Measurements from ENCODE around the gene SPATA9. TPM values are rescaled to one million over a fixed set of nuclear protein-coding genes. Genes with fewer than 3 reads are reported as not detected.

Gene SPATA9
- total and polyA plus RNA-seq, 2 of the 8 experiments (the other 6 are each of a cell fraction or from before 2014, with no cell fraction given), result not detected

- Histone ChIP-seq H4K20me1 (replicated peaks in 1 of 2; ENCODE audit: control insufficient read depth in 1 of 2, insufficient read depth in 2 of 2, low read length in 2 of 2) (no peaks in the 10 kb centered on the region), H3K9me3 (ENCODE audit: insufficient read depth in 2 of 2, low read depth in 1 of 2, low read length in 1 of 2) (no peaks in the 10 kb centered on the region), H2AK5ac (ENCODE audit: low read depth, low read length) (no peak overlapping the region), H2AFZ (ENCODE audit: low read length) (no peak overlapping the region), H3K79me2 (ENCODE audit: control insufficient read depth in 1 of 2, insufficient read depth in 2 of 2, low read length in 2 of 2) (no peaks in the 10 kb centered on the region), H3K4me2 (ENCODE audit: insufficient read depth in 1 of 2, low read depth in 2 of 2, low read length in 2 of 2) (no peak overlapping the region), H3K18ac (ENCODE audit: extremely low read depth, low read length) (no peak overlapping the region), H3K4me3 (ENCODE audit: extremely low read depth in 1 of 4, insufficient read depth in 2 of 4, low read depth in 3 of 4, low read length in 4 of 4) (no peak overlapping the region), H2BK120ac (replicated peaks; ENCODE audit: low read depth, low read length) (no peak overlapping the region), H2BK20ac (ENCODE audit: low read length) (no peak overlapping the region), H2BK15ac (ENCODE audit: low read length) (no peak overlapping the region), H3K36me3 (ENCODE audit: control insufficient read depth in 2 of 4, insufficient read depth in 4 of 4, low read length in 3 of 4) (no peaks in the 10 kb centered on the region), H4K8ac (ENCODE audit: extremely low read depth, insufficient read depth, low read length) (no peak overlapping the region), H3K27ac (ENCODE audit: low read depth, low read length) (no peak overlapping the region), H3K23me2 (ENCODE audit: low read depth, low read length) (peaks cover 9% of the 10 kb centered on the region), H3K14ac (ENCODE audit: insufficient read length) (no peak overlapping the region), H3K23ac (ENCODE audit: insufficient read length) (no peak overlapping the region), H4K5ac (ENCODE audit: insufficient read length, low read depth, low read length) (no peak overlapping the region), H3K9ac (replicated peaks in 1 of 4; ENCODE audit: extremely low read depth in 1 of 4, low read depth in 3 of 4, low read length in 3 of 4) (no peak overlapping the region), H3K79me1 (ENCODE audit: low read depth, low read length) (no peaks in the 10 kb centered on the region), H3K27me3 (replicated peaks in 1 of 4; ENCODE audit: control insufficient read depth in 3 of 4, extremely low read depth in 1 of 4, insufficient read depth in 3 of 4, low read length in 3 of 4) (peaks cover 0 to 10% (median 6%) of the 10 kb centered on the region in 4 experiments; a peak in 5 of 7 replicates), H3K56ac (replicated peaks; ENCODE audit: insufficient read length, low read depth, low read length) (no peak overlapping the region), H2BK12ac (ENCODE audit: low read depth, low read length) (no peak overlapping the region), H3K4me1 (replicated peaks in 1 of 4; ENCODE audit: control insufficient read depth in 3 of 4, insufficient read depth in 4 of 4, low read length in 3 of 4) (peaks cover 2 to 10% (median 5%) of the 10 kb centered on the region in 4 experiments; a peak in 3 of 7 replicates), H4K91ac (replicated peaks; ENCODE audit: insufficient read length, low read length) (no peak overlapping the region), H3K4ac (replicated peaks; ENCODE audit: insufficient read length, low read depth, low read length) (no peak overlapping the region), H2BK5ac (ENCODE audit: low read depth, low read length) (no peak overlapping the region)
- ChIA-PET POLR2A (ENCODE audit: partially characterized antibody) (no interaction called here), CTCF (ENCODE audit: partially characterized antibody) (no interaction called here)
- 94 to 100% methylated on average over 1 to 4 of the region's 4 CpGs for WGBS, 2 experiments (ENCODE audit: extremely low coverage in 1 of 2, insufficient coverage in 1 of 2, insufficient read length in 1 of 2, insufficient replicate concordance in 2 of 2, low coverage in 1 of 2, low lambda C conversion rate in 2 of 2, missing lambda C conversion rate in 1 of 2)
- FAIRE-seq, result no peak
- DNase-seq (ENCODE audit: low read depth in 1 of 2, low spot score in 2 of 2), result no peak
- TF ChIP-seq KDM1A (IDR thresholded peaks at IDR 0.05; ENCODE audit: borderline replicate concordance, low read length) (no peak), MAX (IDR thresholded peaks at IDR 0.05) (no peak), HDAC6 (IDR thresholded peaks at IDR 0.05; ENCODE audit: low read depth, low read length) (no peak), MAFK (IDR thresholded peaks at IDR 0.05; ENCODE audit: low read depth, low read length) (no peak; the same call in 1 of the 2 replicates), RNF2 (IDR thresholded peaks at IDR 0.05; ENCODE audit: borderline replicate concordance, low read depth, low read length, missing control alignments, poor library complexity, severe bottlenecking) (no peak), POU5F1 (IDR thresholded peaks at IDR 0.05; ENCODE audit: low read depth, low read length) (no peak), POLR2A (IDR thresholded peaks at IDR 0.05; ENCODE audit: control extremely low read depth in 1 of 2, low read depth in 2 of 2, low read length in 2 of 2) (no peak), EZH2 (IDR thresholded peaks at IDR 0.05; ENCODE audit: low read depth, low read length, severe bottlenecking) (no peak), SP2 (IDR thresholded peaks at IDR 0.05; ENCODE audit: low read length) (no peak), SP4 (IDR thresholded peaks at IDR 0.05; ENCODE audit: low read length) (no peak), RAD21 (IDR thresholded peaks at IDR 0.05 in 1 of 2, conservative IDR thresholded peaks at IDR 0.05 in 1 of 2; ENCODE audit: low read depth in 2 of 2, low read length in 2 of 2) (no peak)
- TF ChIP-seq, protein P1, sequence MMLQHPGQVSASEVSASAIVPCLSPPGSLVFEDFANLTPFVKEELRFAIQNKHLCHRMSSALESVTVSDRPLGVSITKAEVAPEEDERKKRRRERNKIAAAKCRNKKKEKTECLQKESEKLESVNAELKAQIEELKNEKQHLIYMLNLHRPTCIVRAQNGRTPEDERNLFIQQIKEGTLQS (IDR thresholded peaks at IDR 0.05; ENCODE audit: insufficient read depth, low read depth, low read length), result no peak
Observed at GRCh38 chr5:95713960-95714710, 31.3 kb upstream of the SPATA9 start.
